K562 (cell line): ENCODE results near the gene CLEC3B. TPM values are rescaled to one million over a fixed set of nuclear protein-coding genes. Genes with fewer than 3 reads are reported as not detected.

Experiments used
- CBFB ChIP-seq: sonication (generic); formaldehyde crosslinking; IDR thresholded peaks from 2 replicates; pipeline ENCODE4 v1.4.0; 2020; ENCODE audit warnings: mild to moderate bottlenecking, missing genetic modification reagents
- CHD4 ChIP-seq: fragments of 200-600 bp; sonication (generic); IDR thresholded peaks from 3 replicates; pipeline ENCODE4 v1.6.1; 2012; ENCODE audit warnings: low read depth, mild to moderate bottlenecking, mixed read lengths, low read length, inconsistent platforms; ENCODE audit not compliant: insufficient read depth, insufficient replicate concordance, poor library complexity, severe bottlenecking
- DMBX1 ChIP-seq: fragments of 250-450 bp; sonication (Bioruptor Pico); IDR thresholded peaks from 2 replicates; pipeline ENCODE4 v1.8.0; 2022; ENCODE audit warnings: inconsistent platforms, mild to moderate bottlenecking, moderate library complexity, borderline replicate concordance
- FOXM1 ChIP-seq, 2 experiments: fragments of 450-650 bp in 1 of 2; sonication (generic) in 1 of 2; formaldehyde crosslinking in 1 of 2; IDR thresholded peaks; 2 replicates each; pipeline versions ENCODE4 v1.6.1 to v1.9.0; 2017 to 2022; ENCODE audit warnings: low read depth in 2 of 2, mild to moderate bottlenecking in 2 of 2, missing genetic modification reagents in 1 of 2, moderate library complexity in 1 of 2
- HDGF ChIP-seq: fragments of 450-650 bp; IDR thresholded peaks from 2 replicates; pipeline ENCODE4 v1.6.1; 2016
- L3MBTL2 ChIP-seq: fragments of 450-650 bp; IDR thresholded peaks from 2 replicates; pipeline ENCODE4 v1.6.1; 2016; ENCODE audit warnings: mild to moderate bottlenecking, moderate library complexity
- MTF1 ChIP-seq: fragments of 250-450 bp; sonication (Bioruptor Pico); IDR thresholded peaks from 2 replicates; pipeline ENCODE4 v1.9.0; 2021; ENCODE audit warnings: moderate library complexity, mild to moderate bottlenecking, inconsistent platforms, borderline replicate concordance
- MYC ChIP-seq, 2 experiments: fragments of 250-450 bp in 1 of 2; sonication (Bioruptor Pico) in 1 of 2; IDR thresholded peaks; 2 replicates each; pipeline versions ENCODE4 v1.5.1 to v1.6.1; 2012 to 2021; ENCODE audit warnings: low read depth in 2 of 2, borderline replicate concordance in 1 of 2, improper control_type of control experiment in 1 of 2, low read length in 1 of 2, mild to moderate bottlenecking in 1 of 2, moderate library complexity in 1 of 2
- SREBF1 ChIP-seq: fragments of 150-350 bp; IDR thresholded peaks from 2 replicates; pipeline ENCODE4 v1.6.1; 2014; ENCODE audit warnings: antibody characterized with exemption, low read depth, low read length, borderline replicate concordance
- ZBTB7A ChIP-seq: IDR thresholded peaks from 2 replicates; pipeline ENCODE4 v1.6.1; 2011; ENCODE audit warnings: low read depth, mild to moderate bottlenecking, low read length, moderate library complexity, borderline replicate concordance; ENCODE audit not compliant: control insufficient read depth
- ZNF175 ChIP-seq: fragments of 200-800 bp; sonication (Bioruptor generic); IDR thresholded peaks from 2 replicates; pipeline ENCODE4 v1.6.1; 2016; ENCODE audit warnings: low read depth, mild to moderate bottlenecking, missing genetic modification characterization, missing compliant biosample characterization
- ZNF24 ChIP-seq: fragments of 450-650 bp; IDR thresholded peaks from 2 replicates; pipeline ENCODE4 v1.6.1; 2016
- ZNF79 ChIP-seq: fragments of 250-450 bp; sonication (Bioruptor Pico); IDR thresholded peaks from 2 replicates; pipeline ENCODE4 v1.4.0; 2020; ENCODE audit warnings: low read depth, mild to moderate bottlenecking, moderate library complexity
- polyA plus RNA-seq, 8 experiments: library from polyadenylated mRNA; depleted of rRNA in 4 of 8; stranded (reverse) in 5 of 8; unstranded in 3 of 8; fragments of >200 nt; fragmentation: Nextera tagmentation in 2 of 8; fragmentation: Illumina TruSeq in 1 of 8; extraction: Ambion mirVana in 2 of 8; extraction: Trizol in 1 of 8; gene quantifications; 2 replicates each; pipeline versions ENCODE4 v1.2.1 to v1.2.3, GENCODE V29; 2011 to 2014; ENCODE audit warnings: inconsistent platforms in 1 of 8, missing spikeins in 1 of 8
- total RNA-seq, 7 experiments: library from RNA; depleted of rRNA in 6 of 7; stranded (reverse); fragments of >200 nt in 6 of 7; fragmentation: Illumina TruSeq in 2 of 7; extraction: Trizol in 2 of 7; gene quantifications; 2 replicates each; pipeline versions ENCODE4 v1.2.1 to v1.2.3, GENCODE V29; 2011 to 2021; ENCODE audit warnings: low replicate concordance in 1 of 7
- TF ChIP-seq, protein P1 (sequence below): fragments of 450-650 bp; IDR thresholded peaks from 2 replicates; pipeline ENCODE4 v1.6.1; 2018; ENCODE audit not compliant: partially characterized antibody
- TF ChIP-seq, protein P2 (sequence below): IDR thresholded peaks from 3 replicates; pipeline ENCODE4 v1.6.1; 2011; ENCODE audit warnings: borderline replicate concordance, mild to moderate bottlenecking, moderate library complexity; ENCODE audit not compliant: insufficient read length; ENCODE audit errors: extremely low read depth
- TF ChIP-seq, protein P3 (sequence below): fragments of 250-450 bp; sonication (Bioruptor Pico); IDR thresholded peaks from 2 replicates; pipeline ENCODE4 v1.4.0; 2020; ENCODE audit warnings: mild to moderate bottlenecking
- TF ChIP-seq, protein P4 (sequence below): sonication (generic); formaldehyde crosslinking; IDR thresholded peaks from 2 replicates; pipeline ENCODE4 v1.8.0; 2022; ENCODE audit warnings: mild to moderate bottlenecking, missing genetic modification reagents

The CLEC3B gene
- total and polyA plus RNA-seq, 9 of the 15 experiments (the other 6 are each of a cell fraction or from before 2014, with no cell fraction given) = not detected

DNA sequence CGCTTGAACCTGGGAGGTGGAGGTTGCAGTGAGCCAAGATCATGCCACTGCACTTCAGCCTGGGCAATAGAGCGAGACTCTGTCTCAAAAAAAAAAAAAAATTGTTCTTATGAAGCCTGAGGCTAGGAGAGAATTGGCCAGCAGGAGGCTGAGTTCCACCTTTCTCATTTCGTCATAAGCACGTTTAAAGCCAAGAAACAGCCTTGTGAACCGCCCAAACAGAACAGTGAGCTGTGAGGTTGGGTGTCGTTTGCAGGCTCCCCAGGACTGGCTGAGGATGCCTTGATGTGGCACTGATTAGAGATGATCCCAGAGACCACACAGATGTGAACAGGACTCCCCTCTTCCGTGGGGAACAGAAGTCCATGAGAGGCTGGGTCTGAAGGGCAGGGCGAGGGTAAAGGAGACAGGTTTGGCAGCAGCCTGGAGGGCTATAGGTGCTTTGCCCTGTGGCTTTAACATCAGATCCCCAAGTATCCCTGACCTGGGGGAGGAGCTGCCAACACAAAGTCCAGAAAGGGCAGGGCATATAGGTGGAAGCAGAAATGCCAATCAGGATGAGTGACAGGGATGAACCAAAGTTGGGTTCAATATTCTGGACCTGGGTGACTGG, 52.9 kb downstream of the CLEC3B start (continued):
- TF ChIP-seq, protein P1, sequence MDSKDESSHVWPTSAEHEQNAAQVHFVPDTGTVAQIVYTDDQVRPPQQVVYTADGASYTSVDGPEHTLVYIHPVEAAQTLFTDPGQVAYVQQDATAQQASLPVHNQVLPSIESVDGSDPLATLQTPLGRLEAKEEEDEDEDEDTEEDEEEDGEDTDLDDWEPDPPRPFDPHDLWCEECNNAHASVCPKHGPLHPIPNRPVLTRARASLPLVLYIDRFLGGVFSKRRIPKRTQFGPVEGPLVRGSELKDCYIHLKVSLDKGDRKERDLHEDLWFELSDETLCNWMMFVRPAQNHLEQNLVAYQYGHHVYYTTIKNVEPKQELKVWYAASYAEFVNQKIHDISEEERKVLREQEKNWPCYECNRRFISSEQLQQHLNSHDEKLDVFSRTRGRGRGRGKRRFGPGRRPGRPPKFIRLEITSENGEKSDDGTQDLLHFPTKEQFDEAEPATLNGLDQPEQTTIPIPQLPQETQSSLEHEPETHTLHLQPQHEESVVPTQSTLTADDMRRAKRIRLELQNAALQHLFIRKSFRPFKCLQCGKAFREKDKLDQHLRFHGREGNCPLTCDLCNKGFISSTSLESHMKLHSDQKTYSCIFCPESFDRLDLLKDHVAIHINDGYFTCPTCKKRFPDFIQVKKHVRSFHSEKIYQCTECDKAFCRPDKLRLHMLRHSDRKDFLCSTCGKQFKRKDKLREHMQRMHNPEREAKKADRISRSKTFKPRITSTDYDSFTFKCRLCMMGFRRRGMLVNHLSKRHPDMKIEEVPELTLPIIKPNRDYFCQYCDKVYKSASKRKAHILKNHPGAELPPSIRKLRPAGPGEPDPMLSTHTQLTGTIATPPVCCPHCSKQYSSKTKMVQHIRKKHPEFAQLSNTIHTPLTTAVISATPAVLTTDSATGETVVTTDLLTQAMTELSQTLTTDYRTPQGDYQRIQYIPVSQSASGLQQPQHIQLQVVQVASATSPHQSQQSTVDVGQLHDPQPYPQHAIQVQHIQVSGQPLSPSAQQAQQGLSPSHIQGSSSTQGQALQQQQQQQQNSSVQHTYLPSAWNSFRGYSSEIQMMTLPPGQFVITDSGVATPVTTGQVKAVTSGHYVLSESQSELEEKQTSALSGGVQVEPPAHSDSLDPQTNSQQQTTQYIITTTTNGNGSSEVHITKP = no peak
- TF ChIP-seq HDGF = no peak
- TF ChIP-seq ZNF24 = no peak
- TF ChIP-seq, protein P2, sequence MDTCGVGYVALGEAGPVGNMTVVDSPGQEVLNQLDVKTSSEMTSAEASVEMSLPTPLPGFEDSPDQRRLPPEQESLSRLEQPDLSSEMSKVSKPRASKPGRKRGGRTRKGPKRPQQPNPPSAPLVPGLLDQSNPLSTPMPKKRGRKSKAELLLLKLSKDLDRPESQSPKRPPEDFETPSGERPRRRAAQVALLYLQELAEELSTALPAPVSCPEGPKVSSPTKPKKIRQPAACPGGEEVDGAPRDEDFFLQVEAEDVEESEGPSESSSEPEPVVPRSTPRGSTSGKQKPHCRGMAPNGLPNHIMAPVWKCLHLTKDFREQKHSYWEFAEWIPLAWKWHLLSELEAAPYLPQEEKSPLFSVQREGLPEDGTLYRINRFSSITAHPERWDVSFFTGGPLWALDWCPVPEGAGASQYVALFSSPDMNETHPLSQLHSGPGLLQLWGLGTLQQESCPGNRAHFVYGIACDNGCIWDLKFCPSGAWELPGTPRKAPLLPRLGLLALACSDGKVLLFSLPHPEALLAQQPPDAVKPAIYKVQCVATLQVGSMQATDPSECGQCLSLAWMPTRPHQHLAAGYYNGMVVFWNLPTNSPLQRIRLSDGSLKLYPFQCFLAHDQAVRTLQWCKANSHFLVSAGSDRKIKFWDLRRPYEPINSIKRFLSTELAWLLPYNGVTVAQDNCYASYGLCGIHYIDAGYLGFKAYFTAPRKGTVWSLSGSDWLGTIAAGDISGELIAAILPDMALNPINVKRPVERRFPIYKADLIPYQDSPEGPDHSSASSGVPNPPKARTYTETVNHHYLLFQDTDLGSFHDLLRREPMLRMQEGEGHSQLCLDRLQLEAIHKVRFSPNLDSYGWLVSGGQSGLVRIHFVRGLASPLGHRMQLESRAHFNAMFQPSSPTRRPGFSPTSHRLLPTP = no peak
- no peak for TF ChIP-seq ZBTB7A
- no peak for TF ChIP-seq ZNF175 (CRISPR knock-in tag)
- TF ChIP-seq, protein P3, sequence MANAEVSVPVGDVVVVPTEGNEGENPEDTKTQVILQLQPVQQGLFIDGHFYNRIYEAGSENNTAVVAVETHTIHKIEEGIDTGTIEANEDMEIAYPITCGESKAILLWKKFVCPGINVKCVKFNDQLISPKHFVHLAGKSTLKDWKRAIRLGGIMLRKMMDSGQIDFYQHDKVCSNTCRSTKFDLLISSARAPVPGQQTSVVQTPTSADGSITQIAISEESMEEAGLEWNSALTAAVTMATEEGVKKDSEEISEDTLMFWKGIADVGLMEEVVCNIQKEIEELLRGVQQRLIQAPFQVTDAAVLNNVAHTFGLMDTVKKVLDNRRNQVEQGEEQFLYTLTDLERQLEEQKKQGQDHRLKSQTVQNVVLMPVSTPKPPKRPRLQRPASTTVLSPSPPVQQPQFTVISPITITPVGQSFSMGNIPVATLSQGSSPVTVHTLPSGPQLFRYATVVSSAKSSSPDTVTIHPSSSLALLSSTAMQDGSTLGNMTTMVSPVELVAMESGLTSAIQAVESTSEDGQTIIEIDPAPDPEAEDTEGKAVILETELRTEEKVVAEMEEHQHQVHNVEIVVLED (CRISPR knock-in tag) = no peak
- no peak for TF ChIP-seq SREBF1
- peak; percentile 20; the same call in 1 of the 2 replicates for TF ChIP-seq MYC (IDR thresholded peaks at IDR 0.05; ENCODE audit: low read depth, low read length)
- no peak for TF ChIP-seq MYC (CRISPR knock-in tag; IDR thresholded peaks at IDR 0.05; ENCODE audit: borderline replicate concordance, low read depth)
- TF ChIP-seq MTF1 (CRISPR knock-in tag) = no peak
- TF ChIP-seq, protein P4, sequence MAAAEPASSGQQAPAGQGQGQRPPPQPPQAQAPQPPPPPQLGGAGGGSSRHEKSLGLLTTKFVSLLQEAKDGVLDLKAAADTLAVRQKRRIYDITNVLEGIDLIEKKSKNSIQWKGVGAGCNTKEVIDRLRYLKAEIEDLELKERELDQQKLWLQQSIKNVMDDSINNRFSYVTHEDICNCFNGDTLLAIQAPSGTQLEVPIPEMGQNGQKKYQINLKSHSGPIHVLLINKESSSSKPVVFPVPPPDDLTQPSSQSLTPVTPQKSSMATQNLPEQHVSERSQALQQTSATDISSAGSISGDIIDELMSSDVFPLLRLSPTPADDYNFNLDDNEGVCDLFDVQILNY (CRISPR knock-in tag) = 0 out of 2 replicates have a peak, but pooled peaks have one; percentile 0
- peak; percentile 53; the same call in 1 of the 2 replicates for TF ChIP-seq L3MBTL2
- no peak for TF ChIP-seq FOXM1 (IDR thresholded peaks at IDR 0.05; ENCODE audit: low read depth)
- no peak for TF ChIP-seq FOXM1 (CRISPR knock-in tag; IDR thresholded peaks at IDR 0.05; ENCODE audit: low read depth)
- TF ChIP-seq CBFB (CRISPR knock-in tag) = no peak
- peak; percentile 87; the same call in 1 of the 2 replicates for TF ChIP-seq DMBX1 (CRISPR knock-in tag)
- no peak for TF ChIP-seq CHD4
- no peak for TF ChIP-seq ZNF79 (CRISPR knock-in tag)
